Measurements from ENCODE around the gene AGFG1.
"Not testable (repeated sequence)": the region's sequence is repeated elsewhere in the genome, so short reads cannot be mapped to it uniquely, and the experiment has no call there.

DNA sequence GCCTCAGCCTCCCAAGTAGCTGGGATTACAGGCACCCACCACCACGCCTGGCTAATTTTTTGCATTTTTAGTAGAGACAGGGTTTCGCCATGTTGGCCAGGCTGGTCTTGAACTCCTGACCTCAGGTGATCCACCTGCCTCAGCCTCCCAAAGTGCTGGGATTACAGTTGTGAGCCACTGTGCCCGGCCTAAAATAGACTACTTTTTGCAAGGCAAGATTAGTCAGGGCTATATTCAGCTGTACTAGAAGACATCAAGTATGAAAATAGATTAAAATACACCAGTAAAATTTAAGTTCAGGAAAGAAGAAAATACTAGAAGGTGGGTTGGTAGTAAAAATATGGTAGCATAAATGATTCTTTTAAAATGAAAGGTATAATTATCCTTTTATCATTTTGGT lies 49.2 kb downstream of the AGFG1 start:
- TF ChIP-seq EZH2 (IDR thresholded peaks at IDR 0.05; ENCODE audit: low read length, missing control alignments), result not testable (repeated sequence)
- TF ChIP-seq, protein P1, sequence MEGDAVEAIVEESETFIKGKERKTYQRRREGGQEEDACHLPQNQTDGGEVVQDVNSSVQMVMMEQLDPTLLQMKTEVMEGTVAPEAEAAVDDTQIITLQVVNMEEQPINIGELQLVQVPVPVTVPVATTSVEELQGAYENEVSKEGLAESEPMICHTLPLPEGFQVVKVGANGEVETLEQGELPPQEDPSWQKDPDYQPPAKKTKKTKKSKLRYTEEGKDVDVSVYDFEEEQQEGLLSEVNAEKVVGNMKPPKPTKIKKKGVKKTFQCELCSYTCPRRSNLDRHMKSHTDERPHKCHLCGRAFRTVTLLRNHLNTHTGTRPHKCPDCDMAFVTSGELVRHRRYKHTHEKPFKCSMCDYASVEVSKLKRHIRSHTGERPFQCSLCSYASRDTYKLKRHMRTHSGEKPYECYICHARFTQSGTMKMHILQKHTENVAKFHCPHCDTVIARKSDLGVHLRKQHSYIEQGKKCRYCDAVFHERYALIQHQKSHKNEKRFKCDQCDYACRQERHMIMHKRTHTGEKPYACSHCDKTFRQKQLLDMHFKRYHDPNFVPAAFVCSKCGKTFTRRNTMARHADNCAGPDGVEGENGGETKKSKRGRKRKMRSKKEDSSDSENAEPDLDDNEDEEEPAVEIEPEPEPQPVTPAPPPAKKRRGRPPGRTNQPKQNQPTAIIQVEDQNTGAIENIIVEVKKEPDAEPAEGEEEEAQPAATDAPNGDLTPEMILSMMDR (conservative IDR thresholded peaks at IDR 0.05 in 1 of 2, IDR thresholded peaks at IDR 0.05 in 1 of 2; ENCODE audit: low read depth in 1 of 2, low read length in 2 of 2), result not testable (repeated sequence)

Measured in fibroblast of lung (primary cell).